CMK (cell line): ENCODE data around the gene SHANK1.

Experiments used
- DNase-seq: peaks from one replicate; pipeline ENCODE4 v3.0.0-alpha.2; 2010; ENCODE audit warnings: low read depth

The SHANK1 gene

DNA sequence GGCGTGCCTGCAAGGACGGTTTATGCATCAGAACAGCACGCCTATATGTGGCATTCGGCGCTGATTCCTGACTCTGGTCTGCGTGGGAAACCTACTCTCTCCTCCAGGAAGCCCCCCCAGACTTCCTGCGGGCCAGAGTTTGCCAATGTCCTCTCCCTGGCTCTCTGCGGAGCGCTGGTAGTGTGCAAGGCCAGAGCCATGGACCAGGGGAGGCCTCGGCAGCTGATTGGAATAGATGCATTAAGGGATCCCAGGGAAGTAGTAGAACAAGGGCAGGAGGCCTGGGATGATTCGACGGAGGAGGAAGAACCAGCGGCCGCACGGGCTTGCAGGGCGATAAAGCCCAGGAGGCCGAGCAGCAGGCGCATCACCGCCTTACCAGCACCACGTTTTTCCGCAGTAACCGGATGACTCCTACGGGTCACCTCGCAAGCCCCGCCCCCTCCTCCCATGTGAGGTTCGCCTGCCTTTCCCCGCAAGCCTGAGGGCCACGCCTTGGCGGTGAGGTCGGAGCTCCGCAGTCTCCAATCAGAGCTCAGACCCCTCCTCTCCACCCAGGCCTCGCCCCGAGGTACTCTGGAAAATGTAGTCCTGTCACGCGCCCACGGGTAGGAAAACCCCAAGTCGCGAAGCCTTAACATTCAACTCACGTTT, 8.6 kb upstream of the SHANK1 start:
- peak; percentile 82 for DNase-seq

DNA sequence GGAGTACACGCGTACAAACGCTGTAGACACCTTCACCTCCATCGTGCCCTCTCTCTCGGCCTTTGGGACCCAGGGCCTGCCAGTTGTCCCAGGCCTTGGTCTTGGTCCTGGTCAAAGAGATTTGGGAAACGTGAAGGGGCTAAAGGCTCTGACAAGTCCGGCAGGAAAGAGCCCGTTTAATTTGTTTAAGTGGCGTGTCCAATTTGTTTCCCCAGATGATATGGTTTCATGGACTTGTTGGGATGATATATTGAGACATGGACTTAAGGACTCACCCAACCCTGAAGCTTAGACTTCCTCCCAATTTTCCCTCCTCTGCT, 6.3 kb upstream of the SHANK1 start:
- no peak for DNase-seq

DNA sequence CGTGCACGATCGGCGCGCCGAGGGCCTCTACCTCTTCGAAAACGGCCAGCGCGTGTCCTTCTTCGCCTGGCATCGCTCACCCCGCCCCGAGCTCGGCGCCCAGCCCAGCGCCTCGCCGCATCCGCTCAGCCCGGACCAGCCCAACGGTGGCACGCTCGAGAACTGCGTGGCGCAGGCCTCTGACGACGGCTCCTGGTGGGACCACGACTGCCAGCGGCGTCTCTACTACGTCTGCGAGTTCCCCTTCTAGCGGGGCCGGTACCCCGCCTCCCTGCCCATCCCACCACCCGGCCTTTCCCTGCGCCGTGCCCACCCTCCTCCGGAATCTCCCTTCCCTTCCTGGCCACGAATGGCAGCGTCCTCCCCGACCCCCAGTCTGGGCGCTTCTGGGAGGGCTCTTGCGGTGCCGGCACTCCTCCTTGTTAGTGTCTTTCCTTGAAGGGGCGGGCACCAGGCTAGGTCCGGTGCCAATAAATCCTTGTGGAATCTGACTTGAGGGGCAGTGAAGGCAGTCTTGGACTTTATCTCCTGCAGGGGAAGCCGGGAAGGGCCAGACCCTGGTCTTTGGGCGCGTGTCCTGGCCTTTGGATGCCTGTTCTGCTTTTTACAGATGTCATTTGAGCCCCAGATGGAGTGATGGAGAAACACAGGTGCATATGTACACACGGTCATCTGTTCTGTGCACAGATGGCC, 5.8 kb upstream of the SHANK1 start:
- no peak for DNase-seq

DNA sequence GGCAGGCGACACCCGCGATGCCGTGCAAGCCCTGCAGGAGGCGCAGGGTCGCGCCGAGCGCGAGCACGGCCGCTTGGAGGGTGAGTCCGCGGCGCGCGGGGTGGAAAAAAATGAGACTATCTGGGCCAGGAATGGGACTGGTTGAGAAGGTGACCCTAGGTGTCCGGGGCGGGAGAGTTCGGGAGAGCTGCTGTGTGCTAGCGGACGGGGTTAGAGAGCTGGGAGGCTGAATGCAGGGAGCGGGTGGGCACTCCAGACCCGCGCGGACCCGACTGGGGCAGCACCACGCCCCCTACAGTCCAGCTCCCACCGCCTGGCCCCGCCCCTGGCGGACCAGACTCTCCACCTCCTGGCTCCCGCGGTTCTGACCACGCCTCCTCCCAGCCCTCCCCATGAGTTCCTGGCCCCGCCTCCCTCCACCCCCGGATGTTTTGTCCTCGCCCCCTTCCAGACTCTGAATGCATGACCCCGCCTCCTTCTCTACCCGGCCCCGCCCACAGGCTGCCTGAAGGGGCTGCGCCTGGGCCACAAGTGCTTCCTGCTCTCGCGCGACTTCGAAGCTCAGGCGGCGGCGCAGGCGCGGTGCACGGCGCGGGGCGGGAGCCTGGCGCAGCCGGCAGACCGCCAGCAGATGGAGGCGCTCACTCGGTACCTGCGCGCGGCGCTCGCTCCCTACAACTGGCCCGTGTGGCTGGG, 5.1 kb upstream of the SHANK1 start:
- DNase-seq, result peak; percentile 99

DNA sequence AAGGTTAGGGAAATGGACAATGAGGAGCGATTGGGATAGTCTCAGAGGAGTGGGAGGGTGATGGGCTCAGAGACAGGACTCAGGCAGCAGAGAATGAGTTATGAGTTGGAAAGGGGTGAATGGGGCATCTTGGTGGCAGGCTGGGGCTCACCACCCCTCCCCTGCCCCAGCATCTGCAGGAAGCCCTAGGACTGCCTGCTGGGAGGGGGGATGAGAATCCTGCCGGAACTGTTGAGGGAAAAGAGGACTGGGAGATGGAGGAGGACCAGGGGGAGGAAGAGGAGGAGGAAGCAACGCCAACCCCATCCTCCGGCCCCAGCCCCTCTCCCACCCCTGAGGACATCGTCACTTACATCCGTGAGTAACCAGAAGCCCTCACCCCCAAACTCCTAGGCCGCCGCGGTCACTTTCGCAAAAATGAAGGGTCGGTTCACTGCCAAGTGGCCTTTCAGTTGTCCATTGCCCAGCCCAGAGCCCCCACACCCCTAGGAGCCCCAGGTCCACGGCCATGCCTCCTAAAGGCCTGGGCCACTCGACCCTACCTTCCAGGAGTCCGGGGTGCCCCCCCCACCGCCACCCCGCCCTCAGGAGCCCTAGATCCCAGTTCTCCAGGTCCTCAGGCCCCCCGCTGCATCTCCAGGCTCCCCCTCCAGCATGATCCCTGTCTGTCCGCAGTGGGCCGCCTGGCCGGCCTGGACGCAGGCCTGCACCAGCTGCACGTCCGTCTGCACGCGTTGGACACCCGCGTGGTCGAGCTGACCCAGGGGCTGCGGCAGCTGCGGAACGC, 4.3 kb upstream of the SHANK1 start:
- DNase-seq, result no peak

DNA sequence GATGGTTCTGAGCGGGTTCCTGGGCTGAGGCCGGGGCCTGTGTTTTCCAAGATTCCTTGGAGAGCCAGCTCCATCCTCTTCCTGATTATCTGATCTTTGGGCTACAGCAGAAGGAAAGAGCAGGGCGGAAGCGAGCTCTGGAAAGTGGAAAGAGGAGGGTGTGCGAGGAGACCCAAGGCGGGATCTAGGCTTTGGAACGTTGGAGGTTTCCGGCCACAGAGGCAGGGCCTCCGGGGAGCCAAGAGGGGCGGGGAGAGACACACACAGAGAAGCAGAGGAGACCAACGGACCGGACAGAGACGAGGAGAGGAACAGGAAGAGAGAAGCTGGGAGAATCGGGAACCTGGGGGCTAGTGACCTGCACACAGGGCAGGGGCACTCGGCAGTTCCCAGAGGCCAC, 3.5 kb upstream of the SHANK1 start, which contains the start of gene CLEC11A:
Gene CLEC11A, plus strand, starts transcription at position 296 of the 400 bp plus-strand sequence. CDS start 162 bp downstream, outside the sequence.
- DNase-seq, result peak; percentile 70

DNA sequence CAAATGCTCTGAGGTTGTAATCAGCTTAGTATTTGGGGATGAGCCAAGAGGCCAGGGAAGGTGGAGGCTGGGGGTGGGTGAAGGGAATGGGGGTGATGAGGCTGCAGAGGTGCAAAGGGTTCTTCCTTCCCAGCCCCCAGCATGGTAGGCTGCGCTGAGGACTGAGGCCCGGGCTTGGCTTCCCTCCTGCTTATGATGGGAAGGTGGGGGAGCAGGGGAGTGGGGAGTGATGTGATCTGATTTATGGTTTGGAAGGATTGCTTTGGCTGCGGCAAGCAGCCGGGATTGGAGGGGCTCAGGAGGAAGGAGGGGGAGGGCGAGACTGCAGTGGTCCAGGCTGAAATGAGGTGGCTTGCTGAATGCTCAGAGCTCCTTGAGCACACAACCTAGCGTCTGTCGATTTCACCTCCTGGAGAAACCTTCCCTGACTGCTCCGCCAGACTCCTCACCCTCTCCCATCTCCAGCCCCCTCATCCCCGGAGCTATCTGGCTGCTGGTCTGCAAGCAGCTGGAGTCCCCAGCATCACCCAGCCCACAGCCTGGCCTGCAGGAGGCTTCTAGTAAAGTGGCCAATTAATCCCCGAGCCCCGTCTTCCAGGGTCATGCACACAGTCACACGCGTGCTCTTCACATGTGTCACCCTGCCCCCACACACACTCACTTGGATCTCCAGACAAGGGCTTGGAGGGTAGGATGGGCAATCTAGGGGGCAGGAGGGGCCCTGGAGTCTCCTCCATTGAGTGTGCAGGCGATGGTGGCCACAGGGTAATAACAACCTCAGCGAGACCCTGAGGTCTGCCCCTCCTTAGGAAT, 2.8 kb upstream of the SHANK1 start:
- no peak for DNase-seq

DNA sequence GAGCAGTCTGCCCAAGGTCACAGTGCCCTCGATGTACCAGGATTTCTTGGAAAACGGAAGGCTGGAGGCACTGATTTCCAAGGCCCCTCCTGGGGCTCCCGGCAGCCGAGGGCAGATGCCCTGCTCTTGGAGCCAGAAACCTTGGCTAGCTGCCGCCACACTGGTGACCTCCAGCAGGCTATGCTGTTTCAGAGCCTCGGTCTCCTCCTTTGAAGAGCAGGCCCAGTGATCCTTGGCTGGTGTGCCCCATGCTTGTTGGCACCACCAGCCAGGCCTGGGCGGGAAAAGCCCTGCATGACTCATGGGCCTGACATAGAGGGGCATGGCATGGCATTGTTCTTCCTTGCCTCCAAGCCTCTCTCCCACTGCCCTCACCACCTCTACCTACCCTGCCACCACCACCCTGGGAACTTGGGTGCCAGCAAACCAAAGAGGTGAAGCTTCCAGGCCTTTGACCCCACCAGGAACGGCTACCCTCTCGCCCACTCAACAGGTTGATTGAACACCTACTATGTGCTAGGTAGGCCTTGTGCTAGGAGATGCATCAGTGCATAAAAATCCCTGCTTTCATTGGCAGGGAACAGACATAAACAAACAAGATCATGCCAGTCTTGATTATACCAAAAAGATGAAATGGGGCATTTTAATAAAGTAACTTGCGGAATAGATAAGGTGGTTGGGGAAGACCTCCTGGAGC, 2.0 kb upstream of the SHANK1 start:
- DNase-seq, result no peak

DNA sequence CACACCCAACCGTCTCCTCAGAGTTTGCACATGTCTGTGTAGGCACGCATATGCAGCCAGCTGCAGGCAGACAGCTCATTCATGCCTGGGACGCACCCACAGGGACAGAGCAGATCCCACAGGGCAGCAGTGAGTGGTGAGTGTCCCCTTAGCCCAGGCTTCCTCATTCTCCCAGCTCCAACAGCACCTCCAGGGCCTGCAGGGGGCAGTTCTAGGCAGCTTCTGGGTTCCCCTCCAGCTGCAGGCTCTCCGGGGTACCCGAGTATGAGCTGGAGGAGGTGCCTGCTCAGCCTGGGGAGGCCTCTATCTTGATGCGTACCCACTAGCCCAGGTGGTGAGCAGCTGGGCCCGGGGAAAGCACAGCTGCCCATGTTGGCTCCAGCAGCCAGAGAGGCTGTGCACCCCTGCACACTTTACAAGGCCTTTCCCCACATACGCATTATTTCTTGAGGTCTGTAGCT, 1.3 kb upstream of the SHANK1 start:
- DNase-seq, result no peak

DNA sequence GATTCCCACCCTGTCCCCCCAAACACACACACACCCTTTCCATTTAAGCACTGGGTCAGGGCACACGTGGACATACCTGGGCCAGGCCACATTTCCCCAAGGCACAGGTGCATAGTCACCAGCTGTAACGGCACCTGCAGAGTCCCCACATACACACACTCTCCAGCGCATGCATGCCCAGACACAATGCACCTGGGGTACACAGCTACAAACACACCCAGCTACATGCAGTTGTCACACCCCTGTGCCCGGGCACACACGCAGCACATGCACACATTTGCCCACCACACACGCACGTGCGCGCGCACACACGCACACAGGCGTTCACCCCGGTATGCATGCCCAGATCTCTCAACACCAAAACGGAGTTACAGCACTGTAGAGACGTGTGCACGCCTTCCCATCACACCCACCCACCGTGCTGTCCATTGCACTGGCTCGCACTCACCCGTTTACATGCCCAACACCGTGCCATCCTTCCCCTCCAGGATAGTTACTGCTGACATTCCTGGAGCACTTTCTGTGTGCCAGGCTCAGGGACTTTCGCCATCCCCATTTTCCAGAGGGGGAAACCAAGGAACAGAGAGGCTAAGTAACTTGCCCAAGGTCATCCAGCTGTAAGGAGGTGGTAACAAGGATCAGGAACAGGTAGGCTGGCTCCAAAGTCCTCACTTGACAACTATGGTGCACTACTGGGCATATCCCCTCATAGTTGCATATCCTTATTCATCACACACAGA, 749 bp upstream of the SHANK1 start:
- no peak for DNase-seq

DNA sequence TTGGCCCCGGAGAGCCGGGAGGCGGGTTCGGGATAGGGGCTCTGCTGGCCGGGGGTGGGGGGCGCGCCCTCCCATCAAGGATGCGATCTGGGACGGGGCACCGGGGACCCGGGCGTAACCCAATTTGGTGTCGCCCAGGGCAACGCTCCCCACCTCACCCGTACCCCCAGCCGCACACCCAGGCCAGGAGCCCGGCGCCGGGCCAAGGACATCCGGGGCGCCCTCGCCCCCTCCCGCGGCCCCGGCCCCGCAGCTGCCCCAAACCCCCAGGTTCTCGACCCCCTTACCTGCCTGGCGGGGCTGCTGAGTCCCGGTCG, 525 bp downstream of the SHANK1 start:
- no peak for DNase-seq

DNA sequence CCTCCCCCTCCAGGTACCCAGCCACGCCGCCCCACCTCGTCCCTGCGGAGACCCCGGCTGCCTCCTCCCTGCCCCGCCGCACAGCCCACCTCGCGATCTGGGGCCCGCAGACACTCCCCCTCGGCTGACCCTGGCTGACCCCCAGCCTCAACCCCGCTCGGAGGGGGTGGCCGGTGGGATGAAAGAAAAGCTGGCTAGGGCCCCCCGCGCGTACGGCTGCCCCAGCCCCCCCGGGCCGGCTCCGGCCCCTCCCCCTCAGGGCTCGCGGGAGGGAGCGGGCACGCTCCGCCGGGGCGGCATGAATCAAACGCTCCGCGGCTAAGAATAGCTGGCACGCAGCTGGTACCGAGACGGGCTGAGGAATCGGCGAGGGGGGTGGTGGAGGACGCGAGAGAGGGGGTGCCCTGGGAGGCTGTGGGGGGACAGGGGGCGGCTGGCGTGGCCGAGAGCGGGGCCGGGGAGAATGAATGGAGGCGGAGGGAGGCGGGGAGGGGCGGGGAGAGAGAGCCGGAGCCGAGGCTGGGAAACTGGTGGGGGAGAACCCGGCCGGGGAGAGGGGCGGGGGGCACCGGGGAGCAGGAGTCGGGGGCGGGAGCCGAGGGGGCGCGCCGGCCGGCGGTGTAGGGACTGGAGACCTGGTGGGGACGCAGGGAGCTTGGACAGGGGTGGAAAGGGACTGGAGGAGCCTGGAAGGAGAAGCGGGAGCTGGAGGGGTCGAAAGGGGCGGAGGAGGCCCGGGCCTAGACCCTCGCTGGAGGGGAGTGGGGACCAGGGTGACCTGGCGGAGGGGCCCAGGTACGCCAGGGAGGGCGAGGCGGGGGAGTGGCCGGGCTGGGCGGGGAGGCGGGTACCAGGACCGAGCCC, 1.1 kb downstream of the SHANK1 start:
- DNase-seq, result no peak

DNA sequence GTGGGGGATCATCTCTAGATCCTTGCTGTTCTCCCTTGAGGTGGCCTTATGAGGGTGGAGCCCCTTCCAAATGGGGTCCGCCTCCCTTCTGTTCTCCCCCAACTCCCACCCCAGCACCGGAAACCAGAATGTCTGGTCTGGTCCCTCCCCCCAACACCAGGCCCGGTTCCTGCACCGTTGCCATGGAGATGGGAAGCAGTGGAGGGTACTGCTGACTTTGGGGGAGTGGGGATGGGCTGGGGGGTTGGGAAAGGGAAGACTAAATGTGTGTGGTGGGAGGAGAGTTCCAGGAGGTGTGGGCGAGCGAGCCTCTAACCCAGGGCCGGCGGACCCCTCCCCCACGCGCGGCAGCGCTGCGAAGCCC, 1.7 kb downstream of the SHANK1 start:
- DNase-seq, result peak; percentile 52

DNA sequence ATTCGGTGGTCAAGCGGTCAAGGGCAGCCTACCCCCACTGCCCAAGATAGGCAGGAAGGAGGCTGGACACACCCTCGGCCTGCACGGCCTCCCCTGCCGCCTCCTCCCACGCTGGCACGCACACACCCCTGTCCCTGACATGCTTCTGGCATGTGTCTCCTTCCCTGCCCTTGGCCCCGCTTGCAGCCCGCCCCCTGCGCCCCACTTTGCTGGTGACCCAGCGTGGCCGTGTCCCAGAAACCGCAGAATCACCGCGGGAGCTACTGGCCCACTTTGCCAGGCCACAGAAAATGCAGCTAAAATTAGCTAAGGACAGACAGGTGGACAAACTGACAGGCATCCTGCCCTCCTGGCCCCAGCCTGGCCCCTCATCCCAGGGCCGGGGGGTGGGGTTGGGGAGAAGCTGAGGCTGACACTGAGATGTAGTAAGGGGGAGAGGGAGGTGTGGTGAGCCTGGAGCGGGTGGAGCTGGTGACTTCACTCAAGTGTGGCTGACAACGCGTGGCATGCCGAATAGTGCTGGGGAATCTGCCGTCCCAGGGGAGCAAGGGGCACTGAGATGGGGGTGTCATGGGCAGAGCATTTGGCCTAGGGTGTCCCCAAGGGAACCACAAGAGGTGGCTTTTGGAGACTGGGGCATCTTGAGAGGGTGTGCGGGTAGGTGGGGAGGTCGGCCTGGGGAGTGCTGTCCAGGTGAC, 2.4 kb downstream of the SHANK1 start:
- peak; percentile 54 for DNase-seq

DNA sequence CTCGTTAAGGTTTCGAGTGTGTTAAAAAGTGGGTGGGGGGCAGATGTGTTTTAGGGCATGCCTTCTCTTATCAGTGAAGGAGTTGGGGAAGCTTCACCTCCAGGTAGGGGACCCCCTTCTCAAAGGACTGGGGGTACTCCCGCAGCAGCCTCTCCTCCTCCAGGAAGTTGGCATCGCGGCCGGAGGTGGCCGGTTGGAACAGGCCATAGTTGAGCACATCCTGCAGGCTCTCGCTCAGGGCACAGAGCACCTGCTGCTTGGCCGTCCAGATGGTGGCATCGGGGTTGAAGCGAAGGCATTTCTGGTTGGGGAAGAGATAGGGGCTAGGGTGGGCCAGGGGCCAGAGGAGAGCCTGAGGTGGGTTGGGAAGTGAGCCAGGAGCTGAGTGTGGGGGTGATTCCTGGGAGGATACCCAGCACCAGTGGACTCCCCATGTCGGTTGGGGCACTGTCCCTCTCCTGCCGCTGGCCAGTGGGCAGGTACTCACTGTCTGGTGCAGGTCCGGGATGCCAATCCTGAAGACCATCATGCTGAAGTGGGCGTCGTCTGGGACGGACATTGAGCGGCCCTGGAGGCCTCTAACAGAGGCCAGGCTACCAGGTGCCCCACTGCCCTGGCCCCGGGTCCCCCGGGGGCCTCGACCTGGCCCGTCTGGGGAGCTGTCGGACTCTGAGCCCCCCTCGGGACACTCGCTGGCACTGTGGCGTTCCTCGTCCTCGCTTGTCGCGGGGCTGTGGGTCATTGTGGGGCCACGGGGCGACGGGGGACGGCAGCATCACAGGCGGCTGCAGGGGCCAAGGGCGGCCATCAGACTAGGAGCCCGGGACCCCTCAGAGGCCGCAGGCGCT, 3.2 kb downstream of the SHANK1 start:
- no peak for DNase-seq

DNA sequence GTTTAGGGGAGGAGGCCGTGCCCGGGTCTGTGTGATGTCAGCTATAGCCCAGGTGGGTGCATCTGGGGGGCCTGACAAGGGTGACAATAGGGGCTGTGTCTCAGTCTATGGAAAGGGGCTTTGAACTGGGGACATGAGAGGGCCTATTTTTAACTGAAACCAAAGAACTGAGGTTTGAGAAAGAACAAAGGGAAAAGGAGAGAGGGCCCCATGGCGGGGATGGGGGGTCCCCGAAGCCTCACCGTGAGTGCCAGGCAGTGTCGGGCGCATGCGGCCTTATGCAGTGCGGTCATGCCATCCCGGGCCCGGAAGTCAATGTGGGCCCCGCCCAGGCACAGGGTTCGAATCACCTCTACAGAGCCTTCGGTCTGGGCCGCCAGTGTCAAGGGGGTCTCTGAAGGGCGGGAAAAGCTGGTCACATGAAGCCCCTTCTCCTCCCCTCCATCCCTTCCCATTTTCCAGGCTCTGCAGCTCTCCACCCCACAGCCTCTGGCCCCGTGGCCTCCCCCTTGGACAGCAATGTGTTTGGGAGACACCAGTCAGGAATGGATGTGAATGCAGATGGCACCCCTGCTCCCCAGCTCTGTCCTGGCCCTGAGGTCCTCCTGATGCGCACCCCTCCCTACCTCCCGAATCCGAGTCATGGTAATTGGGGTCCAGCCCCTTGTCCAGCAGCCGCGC, 5.9 kb downstream of the SHANK1 start:
- DNase-seq, result no peak

DNA sequence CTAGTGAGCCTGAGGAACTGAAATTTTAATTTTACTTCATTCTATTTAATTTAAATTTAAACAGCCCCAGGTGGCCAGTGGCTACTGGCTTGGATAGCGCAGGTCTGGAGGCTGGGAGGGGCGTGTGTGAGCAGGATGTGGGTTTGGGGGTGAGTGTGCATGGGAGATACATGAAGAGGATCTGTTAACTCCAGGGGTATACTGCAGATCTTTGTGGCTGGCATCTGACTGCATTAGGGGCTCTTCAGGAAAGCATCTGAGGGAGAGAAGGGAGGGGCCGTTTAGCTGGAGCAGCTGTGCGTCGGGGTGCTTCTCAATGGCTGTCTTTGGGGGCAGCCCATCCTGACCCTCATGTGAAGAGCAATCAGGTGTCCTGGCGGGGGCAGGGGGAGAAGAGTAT, 6.8 kb downstream of the SHANK1 start:
- DNase-seq, result peak; percentile 65
